Activated naive CD8-positive, alpha-beta T cell treated with anti-CD3 and anti-CD28 coated beads, Interleukin-2, amount 50 U/mL, for 16 hours (primary cell): Measurements from ENCODE around the gene UPF2.

Experiments
- DNase-seq: peaks from one replicate; pipeline ENCODE4 v3.0.0-alpha.2; 2020; ENCODE audit warnings: low read depth, low spot score

The UPF2 gene

GRCh38 chr10:11884706-11885423, 157.7 kb downstream of the UPF2 start:
- no peak for DNase-seq

- no peak for DNase-seq
Observed at GRCh38 chr10:11882646-11883375, 159.8 kb downstream of the UPF2 start.

GRCh38 chr10:11881477-11882417, 160.9 kb downstream of the UPF2 start:
- DNase-seq: no peak

- DNase-seq: no peak
Observed at GRCh38 chr10:11881030-11881476, 161.6 kb downstream of the UPF2 start.

- DNase-seq: no peak
Observed at GRCh38 chr10:11880151-11881029, 162.2 kb downstream of the UPF2 start.

- DNase-seq: no peak
Observed at GRCh38 chr10:11879387-11880094, 163.1 kb downstream of the UPF2 start.

GRCh38 chr10:11878776-11879175, 163.8 kb downstream of the UPF2 start:
- no peak for DNase-seq

GRCh38 chr10:11877591-11877905, 165.1 kb downstream of the UPF2 start:
- DNase-seq: no peak

- DNase-seq: no peak
Observed at GRCh38 chr10:11876805-11877590, 165.6 kb downstream of the UPF2 start.

- DNase-seq: no peak
Observed at GRCh38 chr10:11876324-11876723, 166.3 kb downstream of the UPF2 start.

GRCh38 chr10:11875494-11876281, 166.9 kb downstream of the UPF2 start:
- no peak for DNase-seq

GRCh38 chr10:11874568-11875493, 167.8 kb downstream of the UPF2 start:
- DNase-seq: no peak

- no peak for DNase-seq
Observed at GRCh38 chr10:11871466-11871865, 171.1 kb downstream of the UPF2 start.

GRCh38 chr10:11870900-11871400, 171.7 kb downstream of the UPF2 start:
- DNase-seq: no peak

GRCh38 chr10:11870461-11870780, 172.2 kb downstream of the UPF2 start:
- DNase-seq: no peak
